ENCODE data around the gene PDZRN4.

DNA sequence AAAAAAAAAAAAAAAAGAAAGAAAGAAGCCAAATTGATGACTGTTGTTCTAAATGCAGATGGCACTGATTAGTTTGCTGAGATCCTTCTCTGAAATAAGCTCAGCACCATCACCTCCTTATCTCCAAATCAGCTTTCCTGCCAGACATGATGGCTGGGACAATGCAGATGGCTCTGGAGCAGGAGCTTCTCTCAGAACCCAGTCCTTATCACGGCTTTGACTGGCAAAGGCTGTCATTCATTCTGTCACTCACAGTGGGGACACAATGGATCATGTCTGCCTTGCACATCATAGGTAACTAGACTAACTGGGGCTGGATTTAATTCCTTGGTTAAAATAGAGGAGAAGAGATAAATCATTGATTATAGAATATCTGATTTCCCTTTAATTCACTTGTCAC is 146.3 kb downstream of the PDZRN4 start:
- TF ChIP-seq, protein P1, sequence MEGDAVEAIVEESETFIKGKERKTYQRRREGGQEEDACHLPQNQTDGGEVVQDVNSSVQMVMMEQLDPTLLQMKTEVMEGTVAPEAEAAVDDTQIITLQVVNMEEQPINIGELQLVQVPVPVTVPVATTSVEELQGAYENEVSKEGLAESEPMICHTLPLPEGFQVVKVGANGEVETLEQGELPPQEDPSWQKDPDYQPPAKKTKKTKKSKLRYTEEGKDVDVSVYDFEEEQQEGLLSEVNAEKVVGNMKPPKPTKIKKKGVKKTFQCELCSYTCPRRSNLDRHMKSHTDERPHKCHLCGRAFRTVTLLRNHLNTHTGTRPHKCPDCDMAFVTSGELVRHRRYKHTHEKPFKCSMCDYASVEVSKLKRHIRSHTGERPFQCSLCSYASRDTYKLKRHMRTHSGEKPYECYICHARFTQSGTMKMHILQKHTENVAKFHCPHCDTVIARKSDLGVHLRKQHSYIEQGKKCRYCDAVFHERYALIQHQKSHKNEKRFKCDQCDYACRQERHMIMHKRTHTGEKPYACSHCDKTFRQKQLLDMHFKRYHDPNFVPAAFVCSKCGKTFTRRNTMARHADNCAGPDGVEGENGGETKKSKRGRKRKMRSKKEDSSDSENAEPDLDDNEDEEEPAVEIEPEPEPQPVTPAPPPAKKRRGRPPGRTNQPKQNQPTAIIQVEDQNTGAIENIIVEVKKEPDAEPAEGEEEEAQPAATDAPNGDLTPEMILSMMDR (IDR thresholded peaks at IDR 0.05), result no peak
- no peak for TF ChIP-seq POLR2A (IDR thresholded peaks at IDR 0.05)

Data from thyroid gland (tissue), 4 donors.